SK-N-SH treated with all-trans-retinoic acid at 6 μM for 48 hours (cell line): ENCODE data around the gene FUZ.

Experiments
- ATAC-seq: fragments of 200-7000 bp; cut with Tn5 transposase; 3 replicates; pipeline ENCODE4 v1.9.1; 2020; ENCODE audit warnings: mild to moderate bottlenecking, moderate library complexity
- ARNTL ChIP-seq: fragments of 450-650 bp; formaldehyde crosslinking; IDR thresholded peaks from 2 replicates; pipeline ENCODE4 v1.5.0; 2020; ENCODE audit warnings: low read depth, mild to moderate bottlenecking, moderate library complexity, borderline replicate concordance
- BACH2 ChIP-seq: fragments of 250-450 bp; sonication (Bioruptor Pico); IDR thresholded peaks from 2 replicates; pipeline ENCODE4 v1.9.0; 2021; ENCODE audit warnings: mild to moderate bottlenecking, borderline replicate concordance
- ESRRG ChIP-seq: fragments of 250-450 bp; sonication (Bioruptor Pico); IDR thresholded peaks from 2 replicates; pipeline ENCODE4 v1.6.1; 2021; ENCODE audit warnings: mild to moderate bottlenecking
- GLIS3 ChIP-seq: fragments of 250-450 bp; sonication (Bioruptor Pico); IDR thresholded peaks from 2 replicates; pipeline ENCODE4 v1.5.0; 2020; ENCODE audit warnings: mild to moderate bottlenecking, moderate library complexity
- ISL1 ChIP-seq: fragments of 250-450 bp; sonication (Bioruptor Pico); IDR thresholded peaks from 2 replicates; pipeline ENCODE4 v2.1.2; 2022; ENCODE audit warnings: mild to moderate bottlenecking, moderate library complexity
- OSR1 ChIP-seq: fragments of 250-450 bp; sonication (Bioruptor Pico); IDR thresholded peaks from 2 replicates; pipeline ENCODE4 v1.8.0; 2022; ENCODE audit warnings: moderate library complexity, mild to moderate bottlenecking, inconsistent platforms
- PPARA ChIP-seq: fragments of 250-450 bp; sonication (Bioruptor Pico); IDR thresholded peaks from 2 replicates; pipeline ENCODE4 v1.5.0; 2020; ENCODE audit warnings: mild to moderate bottlenecking, borderline replicate concordance
- SNAI2 ChIP-seq: fragments of 250-450 bp; sonication (Bioruptor Pico); IDR thresholded peaks from 2 replicates; pipeline ENCODE4 v1.5.0; 2020; ENCODE audit warnings: mild to moderate bottlenecking, moderate library complexity
- TCF4 ChIP-seq: fragments of 250-450 bp; sonication (Bioruptor Pico); IDR thresholded peaks from 2 replicates; pipeline ENCODE4 v1.8.0; 2021; ENCODE audit warnings: mild to moderate bottlenecking, moderate library complexity, borderline replicate concordance
- TOX ChIP-seq: fragments of 250-450 bp; sonication (Bioruptor Pico); IDR thresholded peaks from 2 replicates; pipeline ENCODE4 v1.8.0; 2021; ENCODE audit warnings: mild to moderate bottlenecking, moderate library complexity, borderline replicate concordance
- ZFP3 ChIP-seq: fragments of 250-450 bp; sonication (Bioruptor Pico); IDR thresholded peaks from 2 replicates; pipeline ENCODE4 v1.5.0; 2020; ENCODE audit warnings: mild to moderate bottlenecking, moderate library complexity
- ZFP30 ChIP-seq: fragments of 450-650 bp; formaldehyde crosslinking; IDR thresholded peaks from 2 replicates; pipeline ENCODE4 v1.5.0; 2022; ENCODE audit warnings: mild to moderate bottlenecking, moderate library complexity
- ZNF565 ChIP-seq: fragments of 450-650 bp; formaldehyde crosslinking; conservative IDR thresholded peaks from 2 replicates; pipeline ENCODE4 v1.5.0; 2020; ENCODE audit warnings: low read depth, mild to moderate bottlenecking, moderate library complexity
- ZNF70 ChIP-seq: fragments of 450-650 bp; formaldehyde crosslinking; IDR thresholded peaks from 2 replicates; pipeline ENCODE4 v1.5.0; 2020; ENCODE audit warnings: mild to moderate bottlenecking, moderate library complexity
- ZNF8 ChIP-seq: fragments of 450-650 bp; formaldehyde crosslinking; IDR thresholded peaks from 2 replicates; pipeline ENCODE4 v1.5.0; 2020; ENCODE audit warnings: mild to moderate bottlenecking, moderate library complexity
- TF ChIP-seq, protein P1 (sequence below): fragments of 250-450 bp; sonication (Bioruptor Pico); IDR thresholded peaks from 2 replicates; pipeline ENCODE4 v1.5.1; 2020; ENCODE audit warnings: low read depth, mild to moderate bottlenecking, moderate library complexity
- TF ChIP-seq, protein P2 (sequence below): fragments of 250-450 bp; sonication (Bioruptor Pico); IDR thresholded peaks from 2 replicates; pipeline ENCODE4 v1.8.0; 2021; ENCODE audit warnings: low read depth, mild to moderate bottlenecking, moderate library complexity, borderline replicate concordance
- TF ChIP-seq, protein P3 (sequence below): fragments of 250-450 bp; sonication (Bioruptor Pico); IDR thresholded peaks from 2 replicates; pipeline ENCODE4 v1.8.0; 2020; ENCODE audit warnings: mild to moderate bottlenecking, moderate library complexity, borderline replicate concordance
- TF ChIP-seq, protein P4 (sequence below): fragments of 250-450 bp; sonication (Bioruptor Pico); IDR thresholded peaks from 2 replicates; pipeline ENCODE4 v1.5.1; 2021; ENCODE audit warnings: mild to moderate bottlenecking, moderate library complexity

Gene FUZ

DNA sequence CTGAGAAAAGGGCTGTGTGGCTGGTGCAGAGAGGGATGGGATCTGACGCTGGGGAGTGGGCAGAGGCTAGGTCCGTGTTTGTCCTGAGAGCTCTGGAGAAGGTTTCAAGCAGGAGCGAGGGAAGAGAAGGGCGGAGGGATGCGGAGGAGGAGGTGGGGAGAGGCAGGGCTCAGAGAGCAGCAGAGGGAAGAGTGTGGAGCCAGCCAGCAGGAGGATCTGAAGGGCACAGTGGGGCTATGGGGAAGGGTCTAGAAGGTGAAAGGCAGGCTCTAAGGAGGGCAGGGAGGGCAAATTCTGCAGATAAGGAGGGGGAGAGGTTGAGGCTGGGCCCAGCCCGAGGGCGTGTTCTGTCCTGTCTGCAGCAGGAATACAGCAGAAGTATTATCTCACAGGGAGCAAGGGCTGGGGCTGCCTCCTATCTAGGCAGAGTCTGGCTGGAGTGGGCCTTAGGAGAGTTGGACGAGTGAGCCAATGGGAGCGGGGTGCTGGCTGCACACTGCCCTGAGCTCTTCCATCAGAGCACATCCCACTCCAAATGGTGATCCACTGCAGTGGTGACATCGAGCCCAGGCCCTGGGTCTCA lies 40.2 kb downstream of the FUZ start (continued):
- TF ChIP-seq, protein P1, sequence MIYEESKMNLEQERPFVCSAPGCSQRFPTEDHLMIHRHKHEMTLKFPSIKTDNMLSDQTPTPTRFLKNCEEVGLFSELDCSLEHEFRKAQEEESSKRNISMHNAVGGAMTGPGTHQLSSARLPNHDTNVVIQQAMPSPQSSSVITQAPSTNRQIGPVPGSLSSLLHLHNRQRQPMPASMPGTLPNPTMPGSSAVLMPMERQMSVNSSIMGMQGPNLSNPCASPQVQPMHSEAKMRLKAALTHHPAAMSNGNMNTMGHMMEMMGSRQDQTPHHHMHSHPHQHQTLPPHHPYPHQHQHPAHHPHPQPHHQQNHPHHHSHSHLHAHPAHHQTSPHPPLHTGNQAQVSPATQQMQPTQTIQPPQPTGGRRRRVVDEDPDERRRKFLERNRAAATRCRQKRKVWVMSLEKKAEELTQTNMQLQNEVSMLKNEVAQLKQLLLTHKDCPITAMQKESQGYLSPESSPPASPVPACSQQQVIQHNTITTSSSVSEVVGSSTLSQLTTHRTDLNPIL (CRISPR knock-in tag) = no peak
- TF ChIP-seq, protein P2, sequence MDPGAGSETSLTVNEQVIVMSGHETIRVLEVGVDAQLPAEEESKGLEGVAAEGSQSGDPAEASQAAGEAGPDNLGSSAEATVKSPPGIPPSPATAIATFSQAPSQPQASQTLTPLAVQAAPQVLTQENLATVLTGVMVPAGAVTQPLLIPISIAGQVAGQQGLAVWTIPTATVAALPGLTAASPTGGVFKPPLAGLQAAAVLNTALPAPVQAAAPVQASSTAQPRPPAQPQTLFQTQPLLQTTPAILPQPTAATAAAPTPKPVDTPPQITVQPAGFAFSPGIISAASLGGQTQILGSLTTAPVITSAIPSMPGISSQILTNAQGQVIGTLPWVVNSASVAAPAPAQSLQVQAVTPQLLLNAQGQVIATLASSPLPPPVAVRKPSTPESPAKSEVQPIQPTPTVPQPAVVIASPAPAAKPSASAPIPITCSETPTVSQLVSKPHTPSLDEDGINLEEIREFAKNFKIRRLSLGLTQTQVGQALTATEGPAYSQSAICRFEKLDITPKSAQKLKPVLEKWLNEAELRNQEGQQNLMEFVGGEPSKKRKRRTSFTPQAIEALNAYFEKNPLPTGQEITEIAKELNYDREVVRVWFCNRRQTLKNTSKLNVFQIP (CRISPR knock-in tag) = no peak

DNA sequence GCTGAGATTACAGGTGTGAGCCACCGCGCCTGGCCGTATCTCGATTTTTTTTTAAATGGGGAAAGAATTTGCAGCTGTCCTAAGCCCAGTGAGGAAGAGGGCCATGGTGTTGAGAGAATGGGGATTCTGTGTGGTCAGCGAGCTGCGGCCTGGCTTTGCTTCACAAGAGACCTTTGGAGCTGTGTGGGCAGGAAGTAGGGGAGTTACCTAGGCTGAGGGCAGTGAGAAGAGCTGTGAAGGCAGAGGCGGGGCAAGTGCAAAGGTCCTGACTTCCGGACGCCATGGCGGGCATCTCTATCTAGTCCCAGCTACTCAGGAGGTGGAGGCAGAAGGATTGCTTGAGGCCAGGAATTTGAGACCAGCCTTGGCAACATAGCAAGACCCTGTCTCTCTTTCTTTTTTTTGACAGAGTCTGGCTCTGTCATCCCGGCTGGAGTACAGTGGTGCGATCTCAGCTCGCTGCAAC lies 41.4 kb downstream of the FUZ start:
- TF ChIP-seq SNAI2 (no peak), ZFP3 (CRISPR knock-in tag) (no peak), TOX (CRISPR knock-in tag) (no peak), ZNF8 (no peak), TCF4 (CRISPR knock-in tag) (no peak), GLIS3 (no peak), ISL1 (CRISPR knock-in tag) (no peak), ZNF565 (CRISPR knock-in tag) (no peak), ARNTL (CRISPR knock-in tag) (no peak), BACH2 (CRISPR knock-in tag) (no peak), OSR1 (CRISPR knock-in tag) (no peak), ESRRG (CRISPR knock-in tag) (no peak), PPARA (CRISPR knock-in tag) (no peak), ZFP30 (CRISPR knock-in tag) (no peak), ZNF70 (CRISPR knock-in tag) (no peak)
- TF ChIP-seq, protein P1 (CRISPR knock-in tag) = no peak
- TF ChIP-seq, protein P3, sequence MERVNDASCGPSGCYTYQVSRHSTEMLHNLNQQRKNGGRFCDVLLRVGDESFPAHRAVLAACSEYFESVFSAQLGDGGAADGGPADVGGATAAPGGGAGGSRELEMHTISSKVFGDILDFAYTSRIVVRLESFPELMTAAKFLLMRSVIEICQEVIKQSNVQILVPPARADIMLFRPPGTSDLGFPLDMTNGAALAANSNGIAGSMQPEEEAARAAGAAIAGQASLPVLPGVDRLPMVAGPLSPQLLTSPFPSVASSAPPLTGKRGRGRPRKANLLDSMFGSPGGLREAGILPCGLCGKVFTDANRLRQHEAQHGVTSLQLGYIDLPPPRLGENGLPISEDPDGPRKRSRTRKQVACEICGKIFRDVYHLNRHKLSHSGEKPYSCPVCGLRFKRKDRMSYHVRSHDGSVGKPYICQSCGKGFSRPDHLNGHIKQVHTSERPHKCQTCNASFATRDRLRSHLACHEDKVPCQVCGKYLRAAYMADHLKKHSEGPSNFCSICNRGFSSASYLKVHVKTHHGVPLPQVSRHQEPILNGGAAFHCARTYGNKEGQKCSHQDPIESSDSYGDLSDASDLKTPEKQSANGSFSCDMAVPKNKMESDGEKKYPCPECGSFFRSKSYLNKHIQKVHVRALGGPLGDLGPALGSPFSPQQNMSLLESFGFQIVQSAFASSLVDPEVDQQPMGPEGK (CRISPR knock-in tag) = no peak
- TF ChIP-seq, protein P2 (CRISPR knock-in tag) = no peak
- TF ChIP-seq, all 23 proteins: peak for 0
- ATAC-seq = no peak

DNA sequence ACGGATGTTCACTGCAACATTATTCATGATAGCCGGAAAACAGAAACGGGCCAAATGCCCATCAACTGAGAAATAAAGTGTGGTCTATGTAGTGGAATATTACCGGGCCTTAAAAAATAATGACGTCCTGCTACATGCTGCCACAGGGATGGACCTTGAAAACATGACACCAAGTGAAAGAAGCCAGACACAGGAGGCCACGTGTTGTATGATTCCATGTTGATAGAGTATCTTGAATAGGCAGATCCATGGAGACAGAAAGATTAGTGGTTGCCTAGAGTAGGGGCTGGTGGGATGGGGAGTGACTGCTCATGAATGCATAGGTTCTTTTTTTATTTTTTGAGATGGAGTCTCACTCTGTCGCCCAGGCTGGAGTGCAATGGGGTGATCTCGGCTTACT lies 42.6 kb downstream of the FUZ start:
- ATAC-seq = no peak
- TF ChIP-seq OSR1 (CRISPR knock-in tag) = no peak
- no peak for TF ChIP-seq PPARA (CRISPR knock-in tag)
- TF ChIP-seq TCF4 (CRISPR knock-in tag) = no peak
- TF ChIP-seq ZNF8 = no peak
- TF ChIP-seq SNAI2 = no peak
- no peak for TF ChIP-seq ARNTL (CRISPR knock-in tag)
- TF ChIP-seq, protein P4, sequence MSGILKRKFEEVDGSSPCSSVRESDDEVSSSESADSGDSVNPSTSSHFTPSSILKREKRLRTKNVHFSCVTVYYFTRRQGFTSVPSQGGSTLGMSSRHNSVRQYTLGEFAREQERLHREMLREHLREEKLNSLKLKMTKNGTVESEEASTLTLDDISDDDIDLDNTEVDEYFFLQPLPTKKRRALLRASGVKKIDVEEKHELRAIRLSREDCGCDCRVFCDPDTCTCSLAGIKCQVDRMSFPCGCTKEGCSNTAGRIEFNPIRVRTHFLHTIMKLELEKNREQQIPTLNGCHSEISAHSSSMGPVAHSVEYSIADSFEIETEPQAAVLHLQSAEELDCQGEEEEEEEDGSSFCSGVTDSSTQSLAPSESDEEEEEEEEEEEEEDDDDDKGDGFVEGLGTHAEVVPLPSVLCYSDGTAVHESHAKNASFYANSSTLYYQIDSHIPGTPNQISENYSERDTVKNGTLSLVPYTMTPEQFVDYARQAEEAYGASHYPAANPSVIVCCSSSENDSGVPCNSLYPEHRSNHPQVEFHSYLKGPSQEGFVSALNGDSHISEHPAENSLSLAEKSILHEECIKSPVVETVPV (CRISPR knock-in tag) = no peak
- TF ChIP-seq, protein P1 (CRISPR knock-in tag) = no peak
